HL-60 (cell line): ENCODE results near the gene GPR62.

Experiments
- DNase-seq, 2 experiments: peaks; one replicate each; pipeline ENCODE4 v3.0.0-alpha.2; 2010 to 2020; ENCODE audit warnings: low read depth in 1 of 2, low spot score in 1 of 2
- H3K27ac ChIP-seq: fragments of 250-450 bp; sonication (Bioruptor Pico); replicated peaks from 2 replicates; pipeline ENCODE4 v1.5.1; 2020; ENCODE audit warnings: mild to moderate bottlenecking, moderate library complexity
- H3K27me3 ChIP-seq: fragments of 250-450 bp; sonication (Bioruptor Pico); 2 replicates; pipeline ENCODE4 v1.5.1; 2021; ENCODE audit warnings: mild to moderate bottlenecking, moderate library complexity; ENCODE audit not compliant: insufficient read depth, poor library complexity, severe bottlenecking
- H3K4me3 ChIP-seq: replicated peaks from 2 replicates; pipeline ENCODE4 v1.5.1; 2011; ENCODE audit warnings: mild to moderate bottlenecking, control low read depth, low read length; ENCODE audit not compliant: insufficient read depth
- CTCF ChIP-seq: IDR thresholded peaks from one replicate; pipeline ENCODE4 v1.5.1; 2011; ENCODE audit warnings: low read length, control low read depth, inconsistent platforms; ENCODE audit not compliant: insufficient read depth
- GABPA ChIP-seq: IDR thresholded peaks from 2 replicates; pipeline ENCODE4 v1.6.1; 2012; ENCODE audit warnings: low read depth
- POLR2AphosphoS5 ChIP-seq: IDR thresholded peaks from 2 replicates; pipeline ENCODE4 v1.6.1; 2012; ENCODE audit warnings: low read depth
- REST ChIP-seq: IDR thresholded peaks from 2 replicates; pipeline ENCODE4 v1.6.1; 2012; ENCODE audit warnings: low read depth; ENCODE audit not compliant: insufficient replicate concordance
- SPI1 ChIP-seq: IDR thresholded peaks from 2 replicates; pipeline ENCODE4 v1.6.1; 2012; ENCODE audit warnings: low read depth, mild to moderate bottlenecking, borderline replicate concordance

Gene GPR62

GRCh38 chr3:51934991-51935885 is 19.9 kb upstream of the GPR62 start:
- H3K27me3 ChIP-seq = no peaks in the 10 kb centered on the region
- no peak overlapping the region for H3K4me3 ChIP-seq
- DNase-seq = no peak
- TF ChIP-seq SPI1 (no peak), GABPA (no peak), CTCF (no peak), REST (no peak), POLR2AphosphoS5 (no peak)
- H3K27ac ChIP-seq = no peak overlapping the region

GRCh38 chr3:51935886-51936755 is 19.1 kb upstream of the GPR62 start:
- no peak overlapping the region for H3K27ac ChIP-seq
- DNase-seq = no peak
- no peak for TF ChIP-seq POLR2AphosphoS5
- no peak for TF ChIP-seq SPI1
- no peak for TF ChIP-seq GABPA
- no peak for TF ChIP-seq REST
- no peak for TF ChIP-seq CTCF
- H3K4me3 ChIP-seq = no peak overlapping the region
- H3K27me3 ChIP-seq = no peaks in the 10 kb centered on the region

GRCh38 chr3:51937014-51937413 is 18.2 kb upstream of the GPR62 start:
- Histone ChIP-seq H3K4me3 (no peak overlapping the region), H3K27ac (no peak overlapping the region), H3K27me3 (no peaks in the 10 kb centered on the region)
- TF ChIP-seq REST = no peak
- TF ChIP-seq GABPA = no peak
- TF ChIP-seq POLR2AphosphoS5 = no peak
- TF ChIP-seq SPI1 = no peak
- TF ChIP-seq CTCF = no peak
- no peak for DNase-seq
